GM12865 (cell line): ENCODE data around the gene PRG2.

Experiments used
- DNase-seq: peaks from one replicate; pipeline ENCODE4 v3.0.0; 2010; ENCODE audit warnings: low read depth
- H3K4me3 ChIP-seq: 2 replicates; pipeline ENCODE4 v1.5.1; 2011; ENCODE audit warnings: mild to moderate bottlenecking, low read depth, low read length, control low read depth
- CTCF ChIP-seq: IDR thresholded peaks from 2 replicates; pipeline ENCODE4 v1.5.1; 2011; ENCODE audit warnings: low read length, control low read depth, low read depth, inconsistent platforms; ENCODE audit not compliant: insufficient read depth; ENCODE audit errors: missing control alignments

The PRG2 gene

GRCh38 chr11:57358543-57358961 lies 31.9 kb downstream of the PRG2 start:
- DNase-seq: no peak
- no peak for TF ChIP-seq CTCF
- H3K4me3 ChIP-seq: no peak overlapping the region

GRCh38 chr11:57357856-57358255 lies 32.6 kb downstream of the PRG2 start:
- H3K4me3 ChIP-seq: no peak overlapping the region
- TF ChIP-seq CTCF: no peak
- no peak for DNase-seq

GRCh38 chr11:57357310-57357709 lies 33.1 kb downstream of the PRG2 start:
- TF ChIP-seq CTCF: no peak
- H3K4me3 ChIP-seq: no peak overlapping the region
- no peak for DNase-seq

- DNase-seq: no peak
- TF ChIP-seq CTCF: no peak
- H3K4me3 ChIP-seq: no peak overlapping the region
These were observed 34.2 kb downstream of the PRG2 start for GRCh38 chr11:57356268-57356667.

GRCh38 chr11:57354699-57355098 lies 35.8 kb downstream of the PRG2 start:
- TF ChIP-seq CTCF: no peak
- H3K4me3 ChIP-seq: no peak overlapping the region
- no peak for DNase-seq

- TF ChIP-seq CTCF: no peak
- DNase-seq: no peak
- H3K4me3 ChIP-seq: no peak overlapping the region
These were observed 36.6 kb downstream of the PRG2 start for GRCh38 chr11:57353852-57354251.

- no peak for DNase-seq
- H3K4me3 ChIP-seq: no peak overlapping the region
- no peak for TF ChIP-seq CTCF
These were observed 37.0 kb downstream of the PRG2 start for GRCh38 chr11:57353446-57353845.
